ENCODE data around the gene PDCD1.

DNA sequence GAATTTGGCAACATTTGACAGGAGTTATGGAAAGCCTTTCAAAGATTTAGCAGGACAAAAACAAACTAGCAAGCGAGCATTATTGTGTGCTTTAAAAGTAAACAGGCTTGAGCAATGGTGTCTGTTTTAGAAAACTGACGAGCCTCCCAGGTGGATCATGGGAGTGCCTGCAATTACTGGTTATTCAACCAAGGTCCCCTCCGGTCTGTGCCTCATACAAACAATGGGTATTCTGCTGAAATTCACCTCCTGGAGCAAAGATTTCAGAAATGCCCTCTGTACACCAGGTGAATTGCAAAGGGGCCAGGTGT is 33.2 kb upstream of the PDCD1 start:
- TF ChIP-seq, protein P1, sequence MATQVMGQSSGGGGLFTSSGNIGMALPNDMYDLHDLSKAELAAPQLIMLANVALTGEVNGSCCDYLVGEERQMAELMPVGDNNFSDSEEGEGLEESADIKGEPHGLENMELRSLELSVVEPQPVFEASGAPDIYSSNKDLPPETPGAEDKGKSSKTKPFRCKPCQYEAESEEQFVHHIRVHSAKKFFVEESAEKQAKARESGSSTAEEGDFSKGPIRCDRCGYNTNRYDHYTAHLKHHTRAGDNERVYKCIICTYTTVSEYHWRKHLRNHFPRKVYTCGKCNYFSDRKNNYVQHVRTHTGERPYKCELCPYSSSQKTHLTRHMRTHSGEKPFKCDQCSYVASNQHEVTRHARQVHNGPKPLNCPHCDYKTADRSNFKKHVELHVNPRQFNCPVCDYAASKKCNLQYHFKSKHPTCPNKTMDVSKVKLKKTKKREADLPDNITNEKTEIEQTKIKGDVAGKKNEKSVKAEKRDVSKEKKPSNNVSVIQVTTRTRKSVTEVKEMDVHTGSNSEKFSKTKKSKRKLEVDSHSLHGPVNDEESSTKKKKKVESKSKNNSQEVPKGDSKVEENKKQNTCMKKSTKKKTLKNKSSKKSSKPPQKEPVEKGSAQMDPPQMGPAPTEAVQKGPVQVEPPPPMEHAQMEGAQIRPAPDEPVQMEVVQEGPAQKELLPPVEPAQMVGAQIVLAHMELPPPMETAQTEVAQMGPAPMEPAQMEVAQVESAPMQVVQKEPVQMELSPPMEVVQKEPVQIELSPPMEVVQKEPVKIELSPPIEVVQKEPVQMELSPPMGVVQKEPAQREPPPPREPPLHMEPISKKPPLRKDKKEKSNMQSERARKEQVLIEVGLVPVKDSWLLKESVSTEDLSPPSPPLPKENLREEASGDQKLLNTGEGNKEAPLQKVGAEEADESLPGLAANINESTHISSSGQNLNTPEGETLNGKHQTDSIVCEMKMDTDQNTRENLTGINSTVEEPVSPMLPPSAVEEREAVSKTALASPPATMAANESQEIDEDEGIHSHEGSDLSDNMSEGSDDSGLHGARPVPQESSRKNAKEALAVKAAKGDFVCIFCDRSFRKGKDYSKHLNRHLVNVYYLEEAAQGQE (IDR thresholded peaks at IDR 0.05; ENCODE audit: insufficient replicate concordance, low read depth), result no peak
- TF ChIP-seq, protein P2, sequence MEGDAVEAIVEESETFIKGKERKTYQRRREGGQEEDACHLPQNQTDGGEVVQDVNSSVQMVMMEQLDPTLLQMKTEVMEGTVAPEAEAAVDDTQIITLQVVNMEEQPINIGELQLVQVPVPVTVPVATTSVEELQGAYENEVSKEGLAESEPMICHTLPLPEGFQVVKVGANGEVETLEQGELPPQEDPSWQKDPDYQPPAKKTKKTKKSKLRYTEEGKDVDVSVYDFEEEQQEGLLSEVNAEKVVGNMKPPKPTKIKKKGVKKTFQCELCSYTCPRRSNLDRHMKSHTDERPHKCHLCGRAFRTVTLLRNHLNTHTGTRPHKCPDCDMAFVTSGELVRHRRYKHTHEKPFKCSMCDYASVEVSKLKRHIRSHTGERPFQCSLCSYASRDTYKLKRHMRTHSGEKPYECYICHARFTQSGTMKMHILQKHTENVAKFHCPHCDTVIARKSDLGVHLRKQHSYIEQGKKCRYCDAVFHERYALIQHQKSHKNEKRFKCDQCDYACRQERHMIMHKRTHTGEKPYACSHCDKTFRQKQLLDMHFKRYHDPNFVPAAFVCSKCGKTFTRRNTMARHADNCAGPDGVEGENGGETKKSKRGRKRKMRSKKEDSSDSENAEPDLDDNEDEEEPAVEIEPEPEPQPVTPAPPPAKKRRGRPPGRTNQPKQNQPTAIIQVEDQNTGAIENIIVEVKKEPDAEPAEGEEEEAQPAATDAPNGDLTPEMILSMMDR (IDR thresholded peaks at IDR 0.05; ENCODE audit: insufficient read depth, low read length), result no peak
- no peak for TF ChIP-seq POLR2AphosphoS5 (IDR thresholded peaks at IDR 0.05; ENCODE audit: low read depth)
- TF ChIP-seq GABPA (IDR thresholded peaks at IDR 0.05; ENCODE audit: low read depth), result no peak
- TF ChIP-seq SPI1 (IDR thresholded peaks at IDR 0.05; ENCODE audit: borderline replicate concordance, low read depth), result no peak

All from HL-60 (cell line).